HEK293 (cell line): ENCODE data around the gene SAPCD1.

Experiments
- CTCF ChIA-PET: fragments of 350-600 bp; formaldehyde crosslinking; extraction: SDS; loops from one replicate; lab custom pipeline; 2021; ENCODE audit warnings: antibody characterized with exemption; lab: Yijun Ruan, JAX
- POLR2A ChIA-PET: fragments of 300-600 bp; formaldehyde crosslinking; extraction: SDS; loops from one replicate; lab custom pipeline; 2020; ENCODE audit warnings: antibody characterized with exemption, inconsistent platforms; lab: Yijun Ruan, JAX
- H3K27ac ChIP-seq: fragments of 200-500 bp; sonication (Bioruptor generic); 2 replicates; pipeline ENCODE4 v1.5.1; 2014; ENCODE audit warnings: low read depth, low read length, control low read depth, inconsistent platforms; ENCODE audit errors: extremely low read depth
- H3K36me3 ChIP-seq, 2 experiments: fragments of 200-500 bp in 1 of 2; sonication (Bioruptor generic) in 1 of 2; 1 replicate in 1 of 2; 2 replicates in 1 of 2; pipeline ENCODE4 v1.5.1; 2014 to 2017; ENCODE audit warnings: inconsistent platforms in 2 of 2, low read length in 2 of 2; ENCODE audit not compliant: control insufficient read depth in 2 of 2, insufficient read depth in 1 of 2
- H3K4me1 ChIP-seq: fragments of 200-500 bp; sonication (Bioruptor generic); 2 replicates; pipeline ENCODE4 v1.5.1; 2014; ENCODE audit warnings: mild to moderate bottlenecking, low read length, inconsistent platforms; ENCODE audit not compliant: control insufficient read depth, insufficient read depth
- H3K4me3 ChIP-seq: 2 replicates; pipeline ENCODE4 v1.5.1; 2011; ENCODE audit warnings: low read depth, mild to moderate bottlenecking, control low read depth, low read length, moderate library complexity
- H3K9me3 ChIP-seq: fragments of 200-500 bp; sonication (Bioruptor generic); 2 replicates; pipeline ENCODE4 v1.5.1; 2014; ENCODE audit warnings: low read depth, low read length, inconsistent platforms; ENCODE audit not compliant: control insufficient read depth, insufficient read depth
- BCL11A ChIP-seq: fragments of 450-650 bp; formaldehyde crosslinking; IDR thresholded peaks from 2 replicates; pipeline ENCODE4 v1.5.1; 2016; ENCODE audit warnings: low read depth, missing biosample characterization, missing genetic modification characterization
- CTCF ChIP-seq: fragments of 450-650 bp; formaldehyde crosslinking; IDR thresholded peaks from 2 replicates; pipeline ENCODE4 v1.5.1; 2016; ENCODE audit warnings: missing biosample characterization, missing genetic modification characterization
- FEZF1 ChIP-seq: fragments of 450-650 bp; formaldehyde crosslinking; IDR thresholded peaks from 2 replicates; pipeline ENCODE4 v1.5.1; 2016; ENCODE audit warnings: missing biosample characterization, missing genetic modification characterization
- GLI2 ChIP-seq: fragments of 450-650 bp; formaldehyde crosslinking; IDR thresholded peaks from 2 replicates; pipeline ENCODE4; 2017; ENCODE audit warnings: missing biosample characterization, missing genetic modification characterization, low read depth, borderline replicate concordance
- MEIS1 ChIP-seq: sonication (generic); formaldehyde crosslinking; IDR thresholded peaks from 2 replicates; pipeline ENCODE4 v1.8.1; 2022; ENCODE audit warnings: missing genetic modification reagents, mild to moderate bottlenecking, borderline replicate concordance
- OSR2 ChIP-seq: fragments of 450-650 bp; formaldehyde crosslinking; IDR thresholded peaks from 2 replicates; pipeline ENCODE4 v1.5.1; 2016; ENCODE audit warnings: missing biosample characterization, missing genetic modification characterization
- PBX3 ChIP-seq: sonication (generic); formaldehyde crosslinking; IDR thresholded peaks from 2 replicates; pipeline ENCODE4 v1.8.1; 2022; ENCODE audit warnings: mild to moderate bottlenecking, moderate library complexity, missing genetic modification reagents
- SETDB1 ChIP-seq: IDR thresholded peaks from one replicate; pipeline ENCODE4 v1.6.1; 2017; ENCODE audit warnings: mild to moderate bottlenecking, low read length, moderate library complexity, mixed read lengths; ENCODE audit not compliant: insufficient read length
- YY1 ChIP-seq: fragments of 450-650 bp; formaldehyde crosslinking; IDR thresholded peaks from 2 replicates; pipeline ENCODE4 v1.5.1; 2018; ENCODE audit warnings: missing biosample characterization, missing genetic modification characterization
- ZBTB20 ChIP-seq: fragments of 450-650 bp; formaldehyde crosslinking; IDR thresholded peaks from 2 replicates; pipeline ENCODE4 v1.5.1; 2016; ENCODE audit warnings: missing biosample characterization, missing genetic modification characterization
- ZBTB49 ChIP-seq: fragments of 450-650 bp; formaldehyde crosslinking; IDR thresholded peaks from 2 replicates; pipeline ENCODE4 v1.5.1; 2016; ENCODE audit warnings: missing biosample characterization, missing genetic modification characterization, low read depth
- ZFHX2 ChIP-seq: fragments of 450-650 bp; formaldehyde crosslinking; conservative IDR thresholded peaks from 2 replicates; pipeline ENCODE4 v1.5.1; 2016; ENCODE audit warnings: missing biosample characterization, missing genetic modification characterization
- ZFP69B ChIP-seq: fragments of 450-650 bp; formaldehyde crosslinking; IDR thresholded peaks from 2 replicates; pipeline ENCODE4 v1.5.1; 2016; ENCODE audit warnings: missing biosample characterization, missing genetic modification characterization
- ZNF114 ChIP-seq: fragments of 450-650 bp; formaldehyde crosslinking; IDR thresholded peaks from 2 replicates; pipeline ENCODE4 v1.5.0; 2017; ENCODE audit warnings: missing biosample characterization, missing genetic modification characterization
- ZNF121 ChIP-seq: fragments of 450-650 bp; formaldehyde crosslinking; IDR thresholded peaks from 2 replicates; pipeline ENCODE4 v1.5.1; 2016; ENCODE audit warnings: missing biosample characterization, missing genetic modification characterization
- ZNF132 ChIP-seq: fragments of 450-650 bp; formaldehyde crosslinking; IDR thresholded peaks from 2 replicates; pipeline ENCODE4 v1.5.1; 2017; ENCODE audit warnings: missing biosample characterization, missing genetic modification characterization, borderline replicate concordance
- ZNF140 ChIP-seq: fragments of 450-650 bp; formaldehyde crosslinking; IDR thresholded peaks from 2 replicates; pipeline ENCODE4 v1.5.1; 2016; ENCODE audit warnings: missing biosample characterization, missing genetic modification characterization
- ZNF19 ChIP-seq: fragments of 450-650 bp; formaldehyde crosslinking; IDR thresholded peaks from 2 replicates; pipeline ENCODE4; 2016; ENCODE audit warnings: missing biosample characterization, missing genetic modification characterization, low read depth
- ZNF23 ChIP-seq: fragments of 450-650 bp; formaldehyde crosslinking; IDR thresholded peaks from 2 replicates; pipeline ENCODE4 v1.5.1; 2016; ENCODE audit warnings: missing biosample characterization, missing genetic modification characterization, borderline replicate concordance
- ZNF37A ChIP-seq: fragments of 450-650 bp; IDR thresholded peaks from 2 replicates; pipeline ENCODE4 v1.5.1; 2018; ENCODE audit warnings: missing biosample characterization, missing genetic modification characterization
- ZNF398 ChIP-seq: fragments of 450-650 bp; formaldehyde crosslinking; IDR thresholded peaks from 2 replicates; pipeline ENCODE4 v1.5.1; 2017; ENCODE audit warnings: missing biosample characterization, missing genetic modification characterization
- ZNF416 ChIP-seq: fragments of 450-650 bp; formaldehyde crosslinking; IDR thresholded peaks from 2 replicates; pipeline ENCODE4 v1.5.1; 2016; ENCODE audit warnings: missing biosample characterization, missing genetic modification characterization
- ZNF423 ChIP-seq: fragments of 450-650 bp; formaldehyde crosslinking; IDR thresholded peaks from 2 replicates; pipeline ENCODE4 v1.5.1; 2016; ENCODE audit warnings: missing biosample characterization, missing genetic modification characterization
- ZNF629 ChIP-seq: fragments of 450-650 bp; formaldehyde crosslinking; IDR thresholded peaks from 2 replicates; pipeline ENCODE4 v1.5.1; 2017; ENCODE audit warnings: missing biosample characterization, missing genetic modification characterization
- ZNF704 ChIP-seq: fragments of 450-650 bp; formaldehyde crosslinking; IDR thresholded peaks from 2 replicates; pipeline ENCODE4 v1.5.1; 2016; ENCODE audit warnings: missing biosample characterization, missing genetic modification characterization
- ZNF707 ChIP-seq: fragments of 450-650 bp; formaldehyde crosslinking; IDR thresholded peaks from 2 replicates; pipeline ENCODE4 v1.5.1; 2016; ENCODE audit warnings: missing biosample characterization, missing genetic modification characterization
- ZXDB ChIP-seq: fragments of 450-650 bp; formaldehyde crosslinking; IDR thresholded peaks from 2 replicates; pipeline ENCODE4 v1.5.1; 2016; ENCODE audit warnings: missing biosample characterization, missing genetic modification characterization
- TF ChIP-seq, protein P1 (sequence below): fragments of 450-650 bp; formaldehyde crosslinking; IDR thresholded peaks from 2 replicates; pipeline ENCODE4 v1.5.1; 2016; ENCODE audit warnings: missing biosample characterization, missing genetic modification characterization

The SAPCD1 gene

DNA sequence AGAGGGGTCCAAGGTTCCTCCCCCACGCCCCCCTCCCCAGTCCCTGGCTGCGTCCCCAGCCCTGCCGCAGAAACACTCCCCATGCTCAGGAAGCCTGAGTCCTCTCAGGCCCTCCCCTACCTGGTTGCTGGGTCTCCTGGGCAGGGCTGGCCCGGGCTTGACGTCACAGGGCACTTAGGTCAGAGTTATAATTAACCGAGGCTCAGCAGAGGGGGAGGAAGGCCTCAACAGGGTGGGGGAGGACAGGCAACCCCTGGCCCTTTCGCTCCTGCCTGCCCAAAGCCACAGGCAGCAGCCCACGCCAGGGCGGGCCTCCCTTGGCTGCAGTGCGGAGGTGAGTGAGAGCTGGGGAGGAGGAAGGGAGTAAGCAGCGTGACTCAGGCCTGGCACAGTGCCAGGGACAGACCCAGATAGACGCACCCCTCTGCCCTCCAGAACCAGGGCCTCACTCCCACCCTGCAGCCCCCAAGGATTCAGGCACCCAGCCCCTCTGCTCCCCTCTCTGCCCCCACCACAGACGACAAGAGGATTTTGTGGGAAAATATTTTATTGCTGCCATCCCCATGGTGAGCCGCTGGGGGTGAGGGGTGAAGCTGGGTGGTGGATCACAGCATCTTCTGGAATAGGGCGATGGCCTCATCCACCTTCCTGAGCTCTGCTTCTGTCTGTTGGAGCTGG is 14.7 kb downstream of the SAPCD1 start, which contains the start of gene VWA7:
Gene VWA7, minus strand, starts transcription at position 340 of the 678 bp plus-strand sequence. CDS start 549 bp downstream, outside the sequence.
- Histone ChIP-seq H3K27ac (no peak within 1 kb of the TSS), H3K4me1 (peaks cover 4% of the 10 kb centered on the region), H3K36me3 (peaks cover 0 to 41% of the 10 kb centered on the region in 2 experiments; a peak in 2 of 3 replicates), H3K9me3 (no peaks in the 10 kb centered on the region), H3K4me3 (peak within 1 kb of the TSS; percentile 21)
- ChIA-PET CTCF (interaction anchor here (0.6 to 7.5 kb wide), 9 partner anchors 8 to 91 kb away, joined by 3 to 50 read pairs (median 4); partner anchors contain the start of genes LSM2 and VARS1), POLR2A (interaction anchor here (0.6 to 3.3 kb wide), 18 partner anchors 9 to 113 kb away, joined by 3 to 38 read pairs (median 4); partner anchors contain the start of genes CLIC1, DDAH2, HSPA1A and HSPA1B)
- TF ChIP-seq MEIS1, result no peak
- TF ChIP-seq ZNF23 (tag by site-specific recombination), result no peak
- TF ChIP-seq ZBTB49, result no peak
- peak; percentile 93; the same call in 1 of the 2 replicates for TF ChIP-seq PBX3 (CRISPR knock-in tag)
- TF ChIP-seq ZFP69B, result peak; percentile 82; the same call in 1 of the 2 replicates
- peak; percentile 77 for TF ChIP-seq ZXDB (tag by site-specific recombination)
- peak; percentile 93 for TF ChIP-seq ZNF37A (tag by site-specific recombination)
- peak; percentile 29; the same call in 1 of the 2 replicates for TF ChIP-seq OSR2 (tag by site-specific recombination)
- TF ChIP-seq CTCF (tag by site-specific recombination), result no peak
- no peak for TF ChIP-seq ZNF704 (tag by site-specific recombination)
- peak; percentile 99 for TF ChIP-seq ZFHX2
- peak; percentile 97 for TF ChIP-seq ZNF629 (tag by site-specific recombination)
- peak; percentile 21; the same call in 1 of the 2 replicates for TF ChIP-seq FEZF1 (tag by site-specific recombination)
- no peak for TF ChIP-seq ZNF707 (tag by site-specific recombination)
- TF ChIP-seq ZNF140 (tag by site-specific recombination), result no peak
- peak; percentile 99 for TF ChIP-seq ZNF398 (tag by site-specific recombination)
- no peak for TF ChIP-seq GLI2 (tag by site-specific recombination)
- no peak for TF ChIP-seq ZNF132 (tag by site-specific recombination)
- TF ChIP-seq ZNF19 (tag by site-specific recombination), result no peak
- TF ChIP-seq ZNF423, result peak; percentile 74
- no peak for TF ChIP-seq YY1 (tag by site-specific recombination)
- TF ChIP-seq ZNF416 (tag by site-specific recombination), result no peak
- no peak for TF ChIP-seq SETDB1
- TF ChIP-seq, protein P1, sequence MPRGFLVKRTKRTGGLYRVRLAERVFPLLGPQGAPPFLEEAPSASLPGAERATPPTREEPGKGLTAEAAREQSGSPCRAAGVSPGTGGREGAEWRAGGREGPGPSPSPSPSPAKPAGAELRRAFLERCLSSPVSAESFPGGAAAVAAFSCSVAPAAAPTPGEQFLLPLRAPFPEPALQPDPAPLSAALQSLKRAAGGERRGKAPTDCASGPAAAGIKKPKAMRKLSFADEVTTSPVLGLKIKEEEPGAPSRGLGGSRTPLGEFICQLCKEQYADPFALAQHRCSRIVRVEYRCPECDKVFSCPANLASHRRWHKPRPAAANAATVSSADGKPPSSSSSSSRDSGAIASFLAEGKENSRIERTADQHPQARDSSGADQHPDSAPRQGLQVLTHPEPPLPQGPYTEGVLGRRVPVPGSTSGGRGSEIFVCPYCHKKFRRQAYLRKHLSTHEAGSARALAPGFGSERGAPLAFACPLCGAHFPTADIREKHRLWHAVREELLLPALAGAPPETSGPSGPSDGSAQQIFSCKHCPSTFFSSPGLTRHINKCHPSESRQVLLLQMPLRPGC (tag by site-specific recombination), result peak; percentile 67; the same call in 1 of the 2 replicates
- peak; percentile 82 for TF ChIP-seq BCL11A (tag by site-specific recombination)
- peak; percentile 62 for TF ChIP-seq ZNF121 (tag by site-specific recombination)
- no peak for TF ChIP-seq ZNF114 (tag by site-specific recombination)
- TF ChIP-seq ZBTB20 (tag by site-specific recombination), result no peak
